Endothelial cell of umbilical vein (primary cell): ENCODE results near the gene CYREN. TPM values are rescaled to one million over a fixed set of nuclear protein-coding genes. Genes with fewer than 3 reads are reported as not detected.

Experiments
- BruUV-seq: library from RNA; stranded (reverse); fragments of 400-500 nt; replicated peaks from 2 replicates; lab custom pipeline; 2021; lab: Mats Ljungman, UMichigan
- CTCF ChIA-PET: fragments of 300-600, 350-600 bp; sonication (Branson Sonifier 250); formaldehyde crosslinking; loops from one replicate; lab custom pipeline; 2021; ENCODE audit warnings: antibody characterized with exemption, inconsistent platforms; lab: Charles Lee
- POLR2A ChIA-PET: fragments of 300-600, 350-600 bp; sonication (Branson Sonifier 250); formaldehyde crosslinking; loops from one replicate; lab custom pipeline; 2021; ENCODE audit warnings: antibody characterized with exemption, inconsistent platforms; lab: Charles Lee
- DNase-seq: peaks from one replicate; pipeline ENCODE4 v3.0.0-alpha.2; 2011; ENCODE audit warnings: low read depth, low spot score
- FAIRE-seq: peaks from 2 replicates; lab custom pipeline; 2011; peaks lifted over from hg19 to GRCh38; lab: Jason Lieb, UNC
- H2AFZ ChIP-seq: 2 replicates; pipeline ENCODE4 v1.6.0; 2012; ENCODE audit warnings: low read depth, low read length, control low read depth, inconsistent platforms
- H3K27ac ChIP-seq: 2 replicates; pipeline ENCODE4 v1.5.1; 2011; ENCODE audit warnings: low read depth, mild to moderate bottlenecking, control low read depth, low read length, moderate library complexity; ENCODE audit not compliant: insufficient read depth
- H3K27me3 ChIP-seq, 2 experiments: 2 replicates each; pipeline versions ENCODE4 v1.6.0 to v1.6.1; 2011; ENCODE audit warnings: low read length in 2 of 2, mixed read lengths in 1 of 2; ENCODE audit not compliant: control insufficient read depth in 2 of 2, insufficient read depth in 2 of 2
- H3K36me3 ChIP-seq, 2 experiments: 2 replicates in 1 of 2; 3 replicates in 1 of 2; pipeline ENCODE4 v1.5.1; 2011; ENCODE audit warnings: low read length in 2 of 2, mild to moderate bottlenecking in 1 of 2, moderate library complexity in 1 of 2; ENCODE audit not compliant: control insufficient read depth in 2 of 2, insufficient read depth in 2 of 2; ENCODE audit errors: extremely low read depth in 1 of 2
- H3K4me1 ChIP-seq: 3 replicates; pipeline ENCODE4 v1.5.1; 2011; ENCODE audit warnings: mild to moderate bottlenecking, low read length; ENCODE audit not compliant: control insufficient read depth, insufficient read depth; ENCODE audit errors: extremely low read depth
- H3K4me2 ChIP-seq: 2 replicates; pipeline ENCODE4 v1.6.1; 2011; ENCODE audit warnings: low read length, control low read depth, mixed read lengths; ENCODE audit not compliant: insufficient read depth
- H3K4me3 ChIP-seq, 3 experiments: fragments of 200-600 bp in 1 of 3; sonication (generic), shearing (Covaris generic) in 1 of 3; replicated peaks in 1 of 3; 2 replicates each; pipeline ENCODE4 v1.5.1; 2011 to 2016; ENCODE audit warnings: control low read depth in 3 of 3, low read length in 3 of 3, mild to moderate bottlenecking in 2 of 3, inconsistent platforms in 1 of 3, low read depth in 1 of 3, moderate library complexity in 1 of 3; ENCODE audit not compliant: insufficient read depth in 1 of 3
- H3K79me2 ChIP-seq: 2 replicates; pipeline ENCODE4 v1.6.0; 2012; ENCODE audit warnings: low read length, inconsistent platforms; ENCODE audit not compliant: control insufficient read depth, insufficient read depth
- H3K9ac ChIP-seq: replicated peaks from 2 replicates; pipeline ENCODE3; 2011; ENCODE audit warnings: low read length, control low read depth; ENCODE audit not compliant: insufficient read depth; ENCODE audit errors: extremely low read depth
- H3K9me1 ChIP-seq: replicated peaks from 3 replicates; pipeline ENCODE4 v1.6.0; 2011; ENCODE audit warnings: mild to moderate bottlenecking, low read length; ENCODE audit not compliant: control insufficient read depth, insufficient read depth; ENCODE audit errors: extremely low read depth
- H3K9me3 ChIP-seq: replicated peaks from 2 replicates; pipeline ENCODE4 v1.5.1; 2012; ENCODE audit warnings: low read length, inconsistent platforms; ENCODE audit not compliant: control insufficient read depth, insufficient read depth
- H4K20me1 ChIP-seq: replicated peaks from 2 replicates; pipeline ENCODE3; 2011; ENCODE audit warnings: mild to moderate bottlenecking, low read length; ENCODE audit not compliant: control insufficient read depth, insufficient read depth; ENCODE audit errors: extremely low read depth
- CTCF ChIP-seq, 2 donors: IDR thresholded peaks; 1 replicate in 1 of 2; 2 replicates in 1 of 2; pipeline ENCODE4 v1.5.1; 2011; ENCODE audit warnings: low read length in 2 of 2, mild to moderate bottlenecking in 2 of 2, moderate library complexity in 2 of 2, control low read depth in 1 of 2, inconsistent platforms in 1 of 2, low read depth in 1 of 2; ENCODE audit not compliant: insufficient read depth in 1 of 2; ENCODE audit errors: extremely low read depth in 1 of 2
- EZH2 ChIP-seq: IDR thresholded peaks from 2 replicates; pipeline ENCODE4 v1.6.1; 2012; ENCODE audit warnings: borderline replicate concordance, low read depth, mild to moderate bottlenecking, moderate library complexity, low read length, inconsistent platforms; ENCODE audit not compliant: severe bottlenecking
- FOS ChIP-seq: IDR thresholded peaks from 2 replicates; pipeline ENCODE4 v1.6.1; 2011; ENCODE audit warnings: mild to moderate bottlenecking, low read length, moderate library complexity, borderline replicate concordance; ENCODE audit not compliant: insufficient read depth
- GATA2 ChIP-seq: IDR thresholded peaks from 2 replicates; pipeline ENCODE4 v1.7.0; 2011; ENCODE audit warnings: low read depth, mild to moderate bottlenecking, moderate library complexity, mixed read lengths, low read length; ENCODE audit not compliant: insufficient read length, insufficient read depth
- JUN ChIP-seq: IDR thresholded peaks from 2 replicates; pipeline ENCODE4 v1.6.1; 2011; ENCODE audit warnings: borderline replicate concordance, low read depth; ENCODE audit not compliant: insufficient read length, insufficient read depth
- MAX ChIP-seq: IDR thresholded peaks from 2 replicates; pipeline ENCODE4 v1.6.1; 2011; ENCODE audit not compliant: insufficient read depth, insufficient read length
- MYC ChIP-seq: IDR thresholded peaks from one replicate; pipeline ENCODE4 v1.6.1; 2011; ENCODE audit warnings: mild to moderate bottlenecking, low read depth, low read length
- POLR2A ChIP-seq: IDR thresholded peaks from 2 replicates; pipeline ENCODE4 v1.6.1; 2012; ENCODE audit warnings: low read depth, mild to moderate bottlenecking, control low read depth, low read length
- POLR2AphosphoS5 ChIP-seq: IDR thresholded peaks from 2 replicates; pipeline ENCODE4 v1.6.1; 2012; ENCODE audit warnings: low read depth, mild to moderate bottlenecking, control low read depth, low read length, moderate library complexity; ENCODE audit not compliant: insufficient read depth
- dilution Hi-C: fragments of 300-500 bp; cut with MboI; formaldehyde crosslinking; loops from one replicate; pipeline ENCODE4 v1.15.0; 2019; ENCODE audit warnings: low sequenced_read_pairs; ENCODE audit not compliant: extremely low pct_ligation_motif_present
- intact Hi-C: fragments of 100-400 bp; cut with micrococcal nuclease; formaldehyde crosslinking; loops from one replicate; pipeline ENCODE4 v1.10.0; 2022
- polyA plus RNA-seq, 4 experiments: library from polyadenylated mRNA; depleted of rRNA in 3 of 4; stranded (reverse) in 3 of 4; unstranded in 1 of 4; fragments of >200 nt; gene quantifications; 2 replicates each; pipeline versions ENCODE4 v1.2.1 to v1.2.3, GENCODE V29; 2011 to 2012; ENCODE audit warnings: missing spikeins in 1 of 4
- total RNA-seq: library from RNA; stranded (reverse); gene quantifications from 2 replicates; pipeline ENCODE4 v1.2.3, GENCODE V29; 2021

Gene CYREN
- total and polyA plus RNA-seq, 2 donors (not counting 3 experiments of a cell fraction or from before 2014, with no cell fraction given): 19.1 to 30.8 TPM

- Histone ChIP-seq H3K9me3 (no peaks in the 10 kb centered on the region), H3K36me3 (no peaks in the 10 kb centered on the region), H3K4me1 (no peaks in the 10 kb centered on the region), H3K27ac (no peak overlapping the region), H3K9ac (no peak overlapping the region), H4K20me1 (no peaks in the 10 kb centered on the region), H3K4me2 (no peak overlapping the region), H2AFZ (no peak overlapping the region), H3K9me1 (no peaks in the 10 kb centered on the region), H3K27me3 (peaks cover 0 to 13% of the 10 kb centered on the region in 2 experiments), H3K79me2 (no peaks in the 10 kb centered on the region), H3K4me3 (no peak overlapping the region)
- no peak for TF ChIP-seq CTCF (IDR thresholded peaks at IDR 0.05; ENCODE audit: extremely low read depth in 1 of 2, insufficient read depth in 1 of 2, low read depth in 1 of 2, low read length in 2 of 2)
- no peak for TF ChIP-seq POLR2A
- TF ChIP-seq FOS: no peak
- TF ChIP-seq MAX: no peak
- no peak for TF ChIP-seq MYC
- no peak for TF ChIP-seq EZH2
- TF ChIP-seq GATA2: no peak
- TF ChIP-seq POLR2AphosphoS5: no peak
- no peak for TF ChIP-seq JUN
- no TSS peak for BruUV-seq
- intact Hi-C loops: no loop called here
- FAIRE-seq (no peak), DNase-seq (no peak)
- ChIA-PET POLR2A (no interaction called here), CTCF (no interaction called here)
- dilution Hi-C loops: no loop called here
Measured at GRCh38 chr7:135217645-135218509, 47.4 kb upstream of the CYREN start.
